ENCODE data around the gene SGCD.

Gene SGCD

GRCh38 chr5:156617426-156617825, 290.5 kb downstream of the SGCD start:
- no peak for DNase-seq (ENCODE audit: low read depth)
- no peak for TF ChIP-seq CTCF (IDR thresholded peaks at IDR 0.05; ENCODE audit: control insufficient read depth, extremely low read depth, insufficient read depth)
- no peak overlapping the region for H3K4me3 ChIP-seq (ENCODE audit: low read depth, low read length)

GRCh38 chr5:156618601-156619000, 291.6 kb downstream of the SGCD start:
- TF ChIP-seq CTCF (IDR thresholded peaks at IDR 0.05; ENCODE audit: control insufficient read depth, extremely low read depth, insufficient read depth), result no peak
- no peak for DNase-seq (ENCODE audit: low read depth)
- H3K4me3 ChIP-seq (ENCODE audit: low read depth, low read length), result no peak overlapping the region

GRCh38 chr5:156621719-156622118, 294.8 kb downstream of the SGCD start:
- DNase-seq (ENCODE audit: low read depth), result no peak
- TF ChIP-seq CTCF (IDR thresholded peaks at IDR 0.05; ENCODE audit: control insufficient read depth, extremely low read depth, insufficient read depth), result no peak
- H3K4me3 ChIP-seq (ENCODE audit: low read depth, low read length), result no peak overlapping the region

- no peak for TF ChIP-seq CTCF (IDR thresholded peaks at IDR 0.05; ENCODE audit: control insufficient read depth, extremely low read depth, insufficient read depth)
- H3K4me3 ChIP-seq (ENCODE audit: low read depth, low read length), result no peak overlapping the region
- DNase-seq (ENCODE audit: low read depth), result no peak
Observed at GRCh38 chr5:156623381-156624040, 296.5 kb downstream of the SGCD start.

- DNase-seq (ENCODE audit: low read depth), result no peak
- H3K4me3 ChIP-seq (ENCODE audit: low read depth, low read length), result no peak overlapping the region
- no peak for TF ChIP-seq CTCF (IDR thresholded peaks at IDR 0.05; ENCODE audit: control insufficient read depth, extremely low read depth, insufficient read depth)
Observed at GRCh38 chr5:156624686-156625085, 297.7 kb downstream of the SGCD start.

GRCh38 chr5:156628421-156628820, 301.5 kb downstream of the SGCD start:
- no peak for TF ChIP-seq CTCF (IDR thresholded peaks at IDR 0.05; ENCODE audit: control insufficient read depth, extremely low read depth, insufficient read depth)
- DNase-seq (ENCODE audit: low read depth), result no peak
- no peak overlapping the region for H3K4me3 ChIP-seq (ENCODE audit: low read depth, low read length)

- TF ChIP-seq CTCF (IDR thresholded peaks at IDR 0.05; ENCODE audit: control insufficient read depth, extremely low read depth, insufficient read depth), result no peak
- H3K4me3 ChIP-seq (ENCODE audit: low read depth, low read length), result no peak overlapping the region
Observed at GRCh38 chr5:156631005-156631404, 304.0 kb downstream of the SGCD start.

More at GRCh38 chr5:156631005-156631404, 304.0 kb downstream of the SGCD start:
- DNase-seq (ENCODE audit: low read depth), result no peak
